Natural killer cell (primary cell): ENCODE results near the gene ABCA4. TPM values are rescaled to one million over a fixed set of nuclear protein-coding genes. Genes with fewer than 3 reads are reported as not detected.
"Not testable (repeated sequence)": the region's sequence is repeated elsewhere in the genome, so short reads cannot be mapped to it uniquely, and the experiment has no call there.

Experiments used
- ATAC-seq, 3 donors: fragments of 150-1000 bp in 2 of 3; fragments of 200-7000 bp in 1 of 3; cut with Tn5 transposase; 1 replicate in 1 of 3; 2 replicates in 2 of 3; pipeline ENCODE4 v1.10.0; 2021; ENCODE audit warnings: mild to moderate bottlenecking in 2 of 3, moderate library complexity in 2 of 3
- DNase-seq, 2 donors: peaks; one replicate each; pipeline versions ENCODE4 v3.0.0 to v3.0.0-alpha.2; 2013 to 2021; ENCODE audit warnings: mixed read lengths in 1 of 2
- H3K27ac ChIP-seq: one replicate; pipeline ENCODE4 v1.5.1; 2013; ENCODE audit warnings: mild to moderate bottlenecking, low read length
- H3K27me3 ChIP-seq: one replicate; pipeline ENCODE4 v1.6.1; 2013; ENCODE audit warnings: low read length; ENCODE audit not compliant: control insufficient read depth, insufficient read depth
- H3K36me3 ChIP-seq: one replicate; pipeline ENCODE4 v1.6.1; 2013; ENCODE audit warnings: low read length; ENCODE audit not compliant: control insufficient read depth, insufficient read depth
- H3K4me1 ChIP-seq: one replicate; pipeline ENCODE4 v1.6.1; 2013; ENCODE audit warnings: low read length; ENCODE audit not compliant: control insufficient read depth, insufficient read depth
- H3K4me3 ChIP-seq: one replicate; pipeline ENCODE4 v1.5.1; 2013; ENCODE audit warnings: low read length
- H3K9me3 ChIP-seq: one replicate; pipeline ENCODE4 v1.6.1; 2013; ENCODE audit warnings: low read length; ENCODE audit not compliant: control insufficient read depth, insufficient read depth
- H3K27ac Mint-ChIP-seq, 2 donors: one replicate each; pipeline ENCODE4 v1.8.0; 2022; ENCODE audit warnings: mild to moderate bottlenecking in 2 of 2, mixed read lengths in 2 of 2, moderate library complexity in 1 of 2
- H3K27me3 Mint-ChIP-seq, 2 donors: one replicate each; pipeline ENCODE4 v1.8.0; 2022; ENCODE audit warnings: low read depth in 2 of 2, mixed read lengths in 2 of 2
- H3K36me3 Mint-ChIP-seq: one replicate; pipeline ENCODE4 v1.8.0; 2022; ENCODE audit warnings: mixed read lengths
- H3K4me1 Mint-ChIP-seq, 2 donors: one replicate each; pipeline ENCODE4 v1.8.0; 2022; ENCODE audit warnings: mixed read lengths in 2 of 2
- H3K4me3 Mint-ChIP-seq: one replicate; pipeline ENCODE4 v1.8.0; 2022; ENCODE audit warnings: mild to moderate bottlenecking, moderate library complexity, mixed read lengths
- H3K9me3 Mint-ChIP-seq, 2 donors: one replicate each; pipeline ENCODE4 v1.8.0; 2022; ENCODE audit warnings: mixed read lengths in 2 of 2
- CTCF ChIP-seq: fragments of 200-600 bp; IDR thresholded peaks from one replicate; pipeline ENCODE4 v1.8.0; 2022; ENCODE audit warnings: antibody characterized with exemption
- WGBS: methylation state at CpG from one replicate; pipeline ENCODE4 v1.1.7; 2013; ENCODE audit warnings: missing lambda C conversion rate; ENCODE audit not compliant: insufficient coverage; 5-methylcytosine and 5-hydroxymethylcytosine counted together
- intact Hi-C: fragments of 100-400 bp; cut with micrococcal nuclease; formaldehyde crosslinking; loops from one replicate; pipeline ENCODE4 v1.14.2; 2022
- total RNA-seq, 4 donors: library from RNA; stranded (reverse); fragments of 120-200 nt in 1 of 4; gene quantifications; one replicate each; pipeline versions ENCODE4 v1.2.3 to v1.2.4, GENCODE V29; 2013 to 2022

The ABCA4 gene
- total RNA-seq, 3 donors from 2014 or later (not counting 1 experiment from before 2014, with no cell fraction given), result 0.48 TPM; not detected in 2

DNA sequence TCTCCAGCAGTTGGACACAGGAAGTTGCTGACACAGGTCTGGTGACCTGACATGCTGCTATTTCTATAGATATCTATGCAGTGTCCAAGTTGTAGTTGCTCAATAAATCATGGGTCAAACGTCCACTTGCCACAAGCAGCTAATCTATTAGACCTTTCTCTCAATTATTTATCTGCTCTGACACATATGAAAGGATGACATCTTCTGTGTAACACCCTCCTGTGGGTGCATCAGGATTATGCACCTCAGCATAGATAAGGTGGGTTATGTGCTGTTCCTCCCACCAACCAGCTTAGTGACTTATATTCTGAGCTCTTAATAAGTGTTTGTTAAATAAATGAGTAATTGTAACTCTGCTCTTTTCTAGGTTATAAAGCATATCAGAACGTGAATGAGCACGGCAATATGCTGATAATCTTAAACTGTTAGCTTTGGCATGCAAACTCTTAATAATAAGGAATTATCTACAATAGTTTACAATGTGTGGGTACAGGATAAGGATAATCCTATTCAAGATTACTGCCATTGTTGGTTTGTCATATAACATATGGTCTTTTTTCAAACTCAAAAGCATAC, 121.0 kb downstream of the ABCA4 start:
- H3K4me1 ChIP-seq, result peaks cover 6% of the 10 kb centered on the region
- Mint-ChIP-seq H3K9me3 (no peaks in the 10 kb centered on the region), H3K27me3 (peaks cover 4% of the 10 kb centered on the region in 2 donors), H3K4me3 (no peak overlapping the region), H3K27ac (no peak overlapping the region), H3K36me3 (no peaks in the 10 kb centered on the region), H3K4me1 (peaks cover 9 to 12% of the 10 kb centered on the region in 2 donors)
- DNase-seq (no peak), ATAC-seq (no peak)
- no peaks in the 10 kb centered on the region for H3K27me3 ChIP-seq
- H3K9me3 ChIP-seq, result no peaks in the 10 kb centered on the region
- no peak for TF ChIP-seq CTCF
- H3K27ac ChIP-seq, result no peak overlapping the region
- 80% methylated on average over 3 of the region's 3 CpGs for WGBS
- no peaks in the 10 kb centered on the region for H3K36me3 ChIP-seq
- intact Hi-C loops, result no loop called here
- H3K4me3 ChIP-seq, result no peak overlapping the region

- H3K27me3 ChIP-seq, ATAC-seq, H3K4me3 Mint-ChIP-seq, H3K27ac Mint-ChIP-seq, H3K36me3 Mint-ChIP-seq, H3K27ac ChIP-seq, intact Hi-C loops, H3K9me3 Mint-ChIP-seq, H3K27me3 Mint-ChIP-seq, H3K4me1 ChIP-seq, DNase-seq, H3K9me3 ChIP-seq, H3K36me3 ChIP-seq, H3K4me3 ChIP-seq: not testable (repeated sequence)
- peaks cover 17 to 22% of the 10 kb centered on the region in 2 donors for H3K4me1 Mint-ChIP-seq
- 76% methylated on average over 2 of the region's 4 CpGs for WGBS
Observed at GRCh38 chr1:93998532-93998931, 122.4 kb downstream of the ABCA4 start.

GRCh38 chr1:93997756-93998155, 123.2 kb downstream of the ABCA4 start:
- no peaks in the 10 kb centered on the region for H3K36me3 Mint-ChIP-seq
- ATAC-seq (no peak), DNase-seq (no peak)
- Histone ChIP-seq H3K4me1 (peaks cover 6% of the 10 kb centered on the region), H3K36me3 (no peaks in the 10 kb centered on the region), H3K27me3 (no peaks in the 10 kb centered on the region), H3K4me3 (no peak overlapping the region), H3K27ac (no peak overlapping the region), H3K9me3 (no peaks in the 10 kb centered on the region)
- 90% methylated on average over 7 of the region's 7 CpGs for WGBS
- H3K9me3 Mint-ChIP-seq, result no peaks in the 10 kb centered on the region
- no peaks in the 10 kb centered on the region for H3K27me3 Mint-ChIP-seq
- peaks cover 24 to 28% of the 10 kb centered on the region in 2 donors for H3K4me1 Mint-ChIP-seq
- intact Hi-C loops, result no loop called here
- TF ChIP-seq CTCF, result no peak
- H3K27ac Mint-ChIP-seq, result no peak overlapping the region
- H3K4me3 Mint-ChIP-seq, result no peak overlapping the region

DNA sequence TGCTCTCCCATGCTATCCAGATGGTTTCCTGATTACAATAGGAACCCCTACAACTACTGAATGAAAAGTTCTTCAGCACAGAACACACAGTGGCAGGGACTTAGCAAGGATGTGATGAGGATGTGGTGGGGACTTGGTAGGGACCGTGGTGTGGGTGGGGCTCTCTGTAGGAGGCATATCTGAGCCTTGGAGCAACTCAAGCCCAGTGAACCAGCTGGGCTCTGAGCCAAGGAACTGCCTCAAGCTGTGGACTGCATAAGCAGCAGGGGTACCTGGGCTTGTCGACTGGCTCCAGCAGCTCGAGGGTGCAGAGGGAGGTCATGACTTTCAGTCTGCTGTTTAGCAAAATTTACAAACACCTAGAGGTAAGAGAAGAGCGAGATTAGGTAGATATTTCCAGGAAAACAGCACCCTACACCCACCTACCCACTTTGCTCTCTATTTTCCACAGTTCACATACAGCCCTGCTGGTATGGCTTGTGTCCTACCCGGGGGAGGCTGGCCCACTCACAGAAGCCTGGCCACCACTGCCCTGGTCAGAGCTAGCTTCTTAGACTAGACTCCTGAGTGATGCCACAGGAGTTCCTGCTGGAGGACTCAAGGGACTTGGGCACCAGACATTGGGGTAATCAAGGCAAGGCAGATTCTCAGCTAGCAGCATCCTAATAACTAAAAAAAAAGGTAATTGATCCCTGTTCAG, 125.0 kb downstream of the ABCA4 start:
- WGBS, result 63% methylated on average over 3 of the region's 5 CpGs
- no peak overlapping the region for H3K4me3 Mint-ChIP-seq

More for the DNA sequence above, 125.0 kb downstream of the ABCA4 start:
- DNase-seq (no peak), ATAC-seq (peak in 1 of 3 donors; percentile 35)
- H3K36me3 Mint-ChIP-seq, result no peaks in the 10 kb centered on the region
- peaks cover 8% of the 10 kb centered on the region for H3K4me1 ChIP-seq
- TF ChIP-seq CTCF, result no peak
- no peak overlapping the region for H3K4me3 ChIP-seq
- no peaks in the 10 kb centered on the region for H3K9me3 ChIP-seq
- no peaks in the 10 kb centered on the region for H3K36me3 ChIP-seq
- intact Hi-C loops, result no loop called here
- H3K9me3 Mint-ChIP-seq, result no peaks in the 10 kb centered on the region
- peak overlapping the region in 1 of 2 donors; percentile 2 for H3K27ac Mint-ChIP-seq
- no peaks in the 10 kb centered on the region for H3K27me3 Mint-ChIP-seq
- H3K27me3 ChIP-seq, result no peaks in the 10 kb centered on the region
- H3K4me1 Mint-ChIP-seq, result peaks cover 34 to 44% of the 10 kb centered on the region in 2 donors
- no peak overlapping the region for H3K27ac ChIP-seq
